ENCODE results near the gene LYPD8. TPM values are rescaled to one million over a fixed set of nuclear protein-coding genes. Genes with fewer than 3 reads are reported as not detected.

LYPD8 gene
- total and polyA plus RNA-seq, 2 donors (not counting 3 experiments of a cell fraction or from before 2014, with no cell fraction given), result not detected

DNA sequence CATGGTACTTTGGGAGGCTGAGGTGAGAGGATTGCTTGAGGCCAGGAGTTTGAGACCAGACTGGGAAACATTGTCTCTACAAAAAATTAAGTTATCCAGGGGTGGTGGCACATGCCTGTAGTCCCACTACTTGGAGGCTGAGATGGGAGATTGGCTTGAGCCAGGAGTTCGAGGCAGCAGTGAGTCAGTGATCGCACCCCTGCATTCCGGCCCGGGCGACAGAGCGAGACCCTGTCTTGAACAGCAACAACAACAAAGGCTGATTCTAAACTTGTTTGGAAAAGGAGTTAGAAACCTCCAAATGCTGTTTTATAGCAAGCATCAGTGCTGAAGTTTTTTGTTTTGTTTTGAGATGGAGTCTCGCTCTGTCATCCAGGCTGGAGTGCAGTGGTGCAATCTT, 14.7 kb downstream of the LYPD8 start:
- no peaks in the 10 kb centered on the region for H3K36me3 ChIP-seq (ENCODE audit: control insufficient read depth in 2 of 2, extremely low read depth in 1 of 2, insufficient read depth in 2 of 2, low read length in 2 of 2)
- no peaks in the 10 kb centered on the region for H4K20me1 ChIP-seq (replicated peaks; ENCODE audit: control insufficient read depth, extremely low read depth, insufficient read depth, low read length)
- H3K79me2 ChIP-seq (ENCODE audit: control insufficient read depth, insufficient read depth, low read length), result no peaks in the 10 kb centered on the region
- no peaks in the 10 kb centered on the region for H3K27me3 ChIP-seq (ENCODE audit: control insufficient read depth in 2 of 2, insufficient read depth in 2 of 2, low read length in 2 of 2)
- no peak overlapping the region for H2AFZ ChIP-seq (ENCODE audit: low read depth, low read length)
- no TSS peak for BruUV-seq (replicated peaks)
- ChIA-PET CTCF (no interaction called here), POLR2A (no interaction called here)
- no peak overlapping the region for H3K27ac ChIP-seq (ENCODE audit: insufficient read depth, low read depth, low read length)
- H3K4me1 ChIP-seq (ENCODE audit: control insufficient read depth, extremely low read depth, insufficient read depth, low read length), result no peaks in the 10 kb centered on the region
- H3K4me3 ChIP-seq (replicated peaks in 1 of 3; ENCODE audit: insufficient read depth in 1 of 3, low read depth in 1 of 3, low read length in 3 of 3), result no peak overlapping the region
- no peaks in the 10 kb centered on the region for H3K9me1 ChIP-seq (replicated peaks; ENCODE audit: control insufficient read depth, extremely low read depth, insufficient read depth, low read length)
- intact Hi-C loops (cut with micrococcal nuclease) (no loop called here), dilution Hi-C loops (cut with MboI; ENCODE audit: extremely low pct_ligation_motif_present, low sequenced_read_pairs) (no loop called here)
- no peak overlapping the region for H3K4me2 ChIP-seq (ENCODE audit: insufficient read depth, low read length)
- FAIRE-seq (no peak), DNase-seq (ENCODE audit: low read depth, low spot score) (no peak)
- no peaks in the 10 kb centered on the region for H3K9me3 ChIP-seq (replicated peaks; ENCODE audit: control insufficient read depth, insufficient read depth, low read length)
- H3K9ac ChIP-seq (replicated peaks; ENCODE audit: extremely low read depth, insufficient read depth, low read length), result no peak overlapping the region
- TF ChIP-seq, protein P1, sequence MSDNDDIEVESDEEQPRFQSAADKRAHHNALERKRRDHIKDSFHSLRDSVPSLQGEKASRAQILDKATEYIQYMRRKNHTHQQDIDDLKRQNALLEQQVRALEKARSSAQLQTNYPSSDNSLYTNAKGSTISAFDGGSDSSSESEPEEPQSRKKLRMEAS (IDR thresholded peaks at IDR 0.05; ENCODE audit: insufficient read depth, insufficient read length), result no peak
- no peak for TF ChIP-seq JUN (IDR thresholded peaks at IDR 0.05; ENCODE audit: borderline replicate concordance, insufficient read depth, insufficient read length, low read depth)
- TF ChIP-seq POLR2AphosphoS5 (IDR thresholded peaks at IDR 0.05; ENCODE audit: insufficient read depth, low read depth, low read length), result no peak
- no peak for TF ChIP-seq FOS (IDR thresholded peaks at IDR 0.05; ENCODE audit: borderline replicate concordance, insufficient read depth, low read length)
- TF ChIP-seq EZH2 (IDR thresholded peaks at IDR 0.05; ENCODE audit: borderline replicate concordance, low read depth, low read length, severe bottlenecking), result no peak
- TF ChIP-seq MYC (IDR thresholded peaks at IDR 0.05; ENCODE audit: low read depth, low read length), result no peak
- TF ChIP-seq POLR2A (IDR thresholded peaks at IDR 0.05; ENCODE audit: low read depth, low read length), result no peak
- TF ChIP-seq GATA2 (IDR thresholded peaks at IDR 0.05; ENCODE audit: insufficient read depth, insufficient read length, low read depth, low read length), result no peak
- TF ChIP-seq, protein P2, sequence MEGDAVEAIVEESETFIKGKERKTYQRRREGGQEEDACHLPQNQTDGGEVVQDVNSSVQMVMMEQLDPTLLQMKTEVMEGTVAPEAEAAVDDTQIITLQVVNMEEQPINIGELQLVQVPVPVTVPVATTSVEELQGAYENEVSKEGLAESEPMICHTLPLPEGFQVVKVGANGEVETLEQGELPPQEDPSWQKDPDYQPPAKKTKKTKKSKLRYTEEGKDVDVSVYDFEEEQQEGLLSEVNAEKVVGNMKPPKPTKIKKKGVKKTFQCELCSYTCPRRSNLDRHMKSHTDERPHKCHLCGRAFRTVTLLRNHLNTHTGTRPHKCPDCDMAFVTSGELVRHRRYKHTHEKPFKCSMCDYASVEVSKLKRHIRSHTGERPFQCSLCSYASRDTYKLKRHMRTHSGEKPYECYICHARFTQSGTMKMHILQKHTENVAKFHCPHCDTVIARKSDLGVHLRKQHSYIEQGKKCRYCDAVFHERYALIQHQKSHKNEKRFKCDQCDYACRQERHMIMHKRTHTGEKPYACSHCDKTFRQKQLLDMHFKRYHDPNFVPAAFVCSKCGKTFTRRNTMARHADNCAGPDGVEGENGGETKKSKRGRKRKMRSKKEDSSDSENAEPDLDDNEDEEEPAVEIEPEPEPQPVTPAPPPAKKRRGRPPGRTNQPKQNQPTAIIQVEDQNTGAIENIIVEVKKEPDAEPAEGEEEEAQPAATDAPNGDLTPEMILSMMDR (IDR thresholded peaks at IDR 0.05; ENCODE audit: extremely low read depth in 1 of 2, insufficient read depth in 1 of 2, low read depth in 1 of 2, low read length in 2 of 2), result no peak

All from endothelial cell of umbilical vein (primary cell).